Large intestine (tissue), 12 donors: ENCODE results near the gene CD19. TPM values are rescaled to one million over a fixed set of nuclear protein-coding genes. Genes with fewer than 3 reads are reported as not detected.
"Not testable (repeated sequence)": the region's sequence is repeated elsewhere in the genome, so short reads cannot be mapped to it uniquely, and the experiment has no call there.

ENCODE experiments used
- DNase-seq, 2 donors: peaks; one replicate each; pipeline versions ENCODE4 v3.0.0 to v3.0.0-alpha.2; 2013
- H3K27ac ChIP-seq: one replicate; pipeline ENCODE4 v1.5.1; 2013; ENCODE audit warnings: low read length
- H3K27me3 ChIP-seq: 2 replicates; pipeline ENCODE4 v1.6.1; 2013; ENCODE audit warnings: low read length; ENCODE audit not compliant: control insufficient read depth, insufficient read depth
- H3K36me3 ChIP-seq: 2 replicates; pipeline ENCODE4 v1.6.1; 2013; ENCODE audit warnings: low read length; ENCODE audit not compliant: control insufficient read depth, insufficient read depth
- H3K4me1 ChIP-seq: one replicate; pipeline ENCODE4 v1.6.1; 2013; ENCODE audit warnings: low read length; ENCODE audit not compliant: control insufficient read depth, insufficient read depth
- H3K4me3 ChIP-seq: one replicate; pipeline ENCODE4 v1.5.1; 2013; ENCODE audit warnings: low read length
- H3K9me3 ChIP-seq: one replicate; pipeline ENCODE4 v1.6.1; 2013; ENCODE audit warnings: mild to moderate bottlenecking, low read depth, low read length, moderate library complexity; ENCODE audit not compliant: control insufficient read depth
- WGBS: methylation state at CpG from one replicate; pipeline ENCODE4 v1.1.5; 2013; ENCODE audit warnings: low lambda C conversion rate; ENCODE audit not compliant: insufficient coverage; 5-methylcytosine and 5-hydroxymethylcytosine counted together
- long read RNA-seq, 11 donors: transcript quantifications; one replicate each; lab custom pipeline, GENCODE V29; 2026
- polyA plus RNA-seq: library from polyadenylated mRNA; unstranded; fragments of 120-200 nt; gene quantifications from one replicate; pipeline ENCODE4 v1.2.1, GENCODE V29; 2013

Gene CD19
- 1.0 TPM for polyA plus RNA-seq
- long read RNA-seq, donor 1, result 0 reads
- long read RNA-seq, donor 2, result 0 reads
- long read RNA-seq, donor 3, result 0 reads
- long read RNA-seq, donor 4, result 0 reads
- long read RNA-seq, donor 5, result 0 reads
- long read RNA-seq, donor 6, partial matches to known transcripts, result 0 of 1 reads
- long read RNA-seq, donor 6, other reads (novel, unspliced or antisense), result 0 of 1 reads
- long read RNA-seq, donor 7, result 0 reads
- long read RNA-seq, donor 8, result 0 reads
- long read RNA-seq, donor 9, result 0 reads
- long read RNA-seq, donor 10, result 0 reads
- long read RNA-seq, donor 11, result 0 reads

DNA sequence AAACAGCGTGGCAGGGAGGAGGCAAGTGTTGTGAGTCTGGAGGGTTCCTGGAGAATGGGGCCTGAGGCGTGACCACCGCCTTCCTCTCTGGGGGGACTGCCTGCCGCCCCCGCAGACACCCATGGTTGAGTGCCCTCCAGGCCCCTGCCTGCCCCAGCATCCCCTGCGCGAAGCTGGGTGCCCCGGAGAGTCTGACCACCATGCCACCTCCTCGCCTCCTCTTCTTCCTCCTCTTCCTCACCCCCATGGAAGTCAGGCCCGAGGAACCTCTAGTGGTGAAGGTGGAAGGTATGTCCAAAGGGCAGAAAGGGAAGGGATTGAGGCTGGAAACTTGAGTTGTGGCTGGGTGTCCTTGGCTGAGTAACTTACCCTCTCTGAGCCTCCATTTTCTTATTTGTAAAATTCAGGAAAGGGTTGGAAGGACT lies at the start of gene CD19:
Gene CD19 (plus strand): TSS at position 171 of the 425 bp plus-strand sequence. CDS start 30 bp downstream, at position 201.
- Histone ChIP-seq H3K27ac (no peak within 1 kb of the TSS), H3K4me1 (peaks cover 8% of the 10 kb centered on the region), H3K27me3 (no peaks in the 10 kb centered on the region), H3K9me3 (peaks cover 5% of the 10 kb centered on the region), H3K4me3 (no peak within 1 kb of the TSS), H3K36me3 (no peaks in the 10 kb centered on the region)
- DNase-seq, result no peak
- no CpG with 5 or more reads among the region's 10 CpGs for WGBS

DNA sequence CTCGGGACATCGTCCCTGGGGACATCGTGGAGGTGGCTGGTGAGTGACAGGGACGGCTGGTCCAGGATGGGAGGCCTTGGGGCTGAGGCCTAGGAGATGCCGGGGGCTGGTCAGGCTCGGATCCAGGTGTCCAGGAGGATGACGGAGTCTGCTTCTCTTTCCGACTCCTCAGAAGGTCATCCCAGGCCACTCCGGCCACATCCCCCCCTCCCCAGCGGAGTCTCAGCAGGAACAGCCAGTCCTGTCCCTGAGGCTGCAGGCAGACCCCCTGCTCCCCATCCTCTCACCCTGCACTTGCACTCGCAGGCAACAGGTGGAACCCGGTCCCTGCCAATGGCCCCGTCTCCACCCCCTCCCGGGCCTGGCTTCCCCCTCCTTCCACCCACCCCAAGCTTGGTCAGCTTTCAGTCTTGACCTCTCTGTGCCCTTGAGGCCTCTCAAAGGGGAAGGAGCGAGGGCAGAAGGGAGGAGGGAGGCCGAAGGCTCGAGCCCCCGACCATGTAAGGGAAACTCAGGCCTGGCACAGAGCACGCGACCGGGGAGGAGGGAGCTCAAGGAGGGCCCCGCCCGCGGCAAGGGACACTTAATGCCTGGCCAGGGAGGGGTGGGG lies 49.1 kb upstream of the CD19 start:
- H3K4me1 ChIP-seq, result peaks cover 9% of the 10 kb centered on the region
- peaks cover 3% of the 10 kb centered on the region for H3K9me3 ChIP-seq
- no peaks in the 10 kb centered on the region for H3K36me3 ChIP-seq
- no peak for DNase-seq
- no peak overlapping the region for H3K4me3 ChIP-seq
- peaks cover 16% of the 10 kb centered on the region for H3K27me3 ChIP-seq
- H3K27ac ChIP-seq, result no peak overlapping the region
- no CpG with 5 or more reads among the region's 24 CpGs for WGBS

DNA sequence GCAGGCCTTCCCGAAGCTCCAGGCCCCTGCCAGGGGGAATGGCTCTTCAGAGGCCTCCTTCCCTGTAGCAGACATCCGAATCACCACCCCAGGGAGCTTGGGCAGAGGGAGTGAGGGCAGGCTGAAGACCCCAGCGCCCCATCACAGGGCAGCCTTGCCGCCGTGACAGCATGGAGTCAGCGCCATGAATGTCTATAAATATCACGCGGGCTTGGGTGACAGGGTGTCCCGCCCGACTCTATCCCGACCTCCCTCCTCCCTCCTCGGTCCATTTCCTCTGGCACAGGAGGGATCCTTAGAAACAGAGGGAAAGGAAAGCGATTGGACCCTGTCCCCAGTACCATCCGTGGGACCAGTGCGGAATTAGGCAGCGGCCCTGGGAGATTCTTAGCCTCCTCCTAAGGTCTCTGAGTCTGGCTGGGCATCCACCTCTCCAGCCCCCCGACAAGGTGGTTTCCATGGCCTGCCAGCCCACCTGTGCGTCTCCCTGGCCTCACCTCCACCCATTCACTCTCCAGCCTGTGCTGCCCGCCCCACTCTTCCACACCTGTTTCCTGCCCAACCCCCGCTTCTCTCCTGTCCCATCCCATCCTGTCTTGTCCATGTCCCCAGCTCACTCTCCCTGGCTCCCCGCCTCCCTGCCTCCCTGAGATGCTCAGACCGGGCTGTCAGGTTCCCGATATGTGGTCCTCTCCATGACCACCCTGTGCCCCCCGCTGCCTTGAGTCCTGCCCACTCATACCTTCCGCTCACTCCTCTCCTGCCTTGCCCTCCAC lies 48.4 kb upstream of the CD19 start:
- Histone ChIP-seq H3K9me3 (peaks cover 3% of the 10 kb centered on the region), H3K4me3 (no peak overlapping the region), H3K36me3 (no peaks in the 10 kb centered on the region), H3K4me1 (peaks cover 9% of the 10 kb centered on the region), H3K27me3 (peaks cover 16% of the 10 kb centered on the region), H3K27ac (no peak overlapping the region)
- WGBS, result 81% methylated on average over 2 of the region's 25 CpGs
- no peak for DNase-seq

DNA sequence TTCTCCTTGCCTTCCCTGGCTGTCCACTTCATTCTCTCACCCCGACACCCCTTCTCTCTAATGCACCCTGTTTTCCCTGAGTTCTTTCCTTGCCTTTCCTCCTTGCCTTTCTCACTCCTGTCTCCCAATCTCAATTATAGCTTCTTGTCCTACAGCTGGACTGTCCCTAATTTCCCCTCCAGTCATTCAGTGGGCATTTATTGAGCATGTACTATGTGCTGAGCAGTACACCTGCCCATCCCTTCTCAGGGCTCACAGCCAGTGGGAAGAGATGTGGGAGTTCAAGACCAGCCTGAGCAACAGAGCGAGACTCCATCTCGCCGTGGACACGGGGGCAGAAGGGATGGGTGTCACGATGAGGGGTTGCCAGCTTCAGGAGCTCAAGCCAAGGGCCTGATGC lies 47.7 kb upstream of the CD19 start:
- 100% methylated on average over 1 of the region's 6 CpGs for WGBS
- Histone ChIP-seq H3K4me1 (peaks cover 9% of the 10 kb centered on the region), H3K27me3 (peaks cover 11% of the 10 kb centered on the region), H3K4me3 (no peak overlapping the region), H3K9me3 (peaks cover 3% of the 10 kb centered on the region), H3K36me3 (no peaks in the 10 kb centered on the region), H3K27ac (no peak overlapping the region)
- DNase-seq, result no peak

DNA sequence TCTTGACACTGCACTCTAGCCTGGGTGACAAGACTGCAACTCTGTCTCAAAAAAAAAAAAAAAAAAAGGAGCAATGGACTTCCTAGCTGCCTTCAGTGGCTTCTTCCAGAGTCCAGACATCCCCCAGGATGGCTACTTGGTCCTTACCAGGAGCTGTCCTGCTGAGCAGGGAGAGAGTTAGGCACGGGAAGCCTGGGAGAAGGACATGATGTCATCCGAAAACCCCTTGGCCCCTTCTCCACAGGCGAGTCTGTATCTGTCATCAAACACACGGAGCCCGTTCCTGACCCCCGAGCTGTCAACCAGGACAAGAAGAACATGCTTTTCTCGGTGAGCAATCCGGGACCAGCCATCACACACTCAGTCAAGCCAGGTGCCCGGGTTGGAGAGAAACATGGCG lies 44.8 kb upstream of the CD19 start:
- Histone ChIP-seq H3K9me3 (no peaks in the 10 kb centered on the region), H3K27ac (no peak overlapping the region), H3K27me3 (no peaks in the 10 kb centered on the region), H3K4me1 (no peaks in the 10 kb centered on the region), H3K36me3 (no peaks in the 10 kb centered on the region), H3K4me3 (no peak overlapping the region)
- whole genome bisulfite sequencing, result no CpG with 5 or more reads among the region's 10 CpGs
- DNase-seq, result no peak

DNA sequence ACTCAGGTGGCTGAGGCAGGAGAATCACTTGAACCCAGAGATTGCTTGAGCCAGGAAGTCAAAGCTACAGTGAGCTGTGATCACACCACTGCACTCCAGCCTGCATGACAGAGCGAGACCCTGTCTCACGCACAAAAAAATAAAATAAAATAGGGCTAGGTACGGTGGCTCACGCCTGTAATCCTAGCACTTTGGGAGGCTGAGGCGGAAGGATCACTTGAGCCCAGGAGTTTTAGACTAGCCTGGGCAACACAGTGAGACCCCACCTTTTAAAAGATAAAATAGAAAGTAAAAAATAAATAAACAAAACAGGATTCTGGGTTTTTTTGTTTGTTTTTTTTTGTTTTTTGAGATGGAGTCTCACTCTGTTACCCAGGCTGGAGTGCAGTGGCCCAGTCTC lies 41.4 kb upstream of the CD19 start:
- not testable (repeated sequence) for H3K27ac ChIP-seq, H3K27me3 ChIP-seq, H3K4me3 ChIP-seq, DNase-seq, H3K4me1 ChIP-seq, H3K9me3 ChIP-seq, H3K36me3 ChIP-seq
- WGBS, result 100% methylated on average over 3 of the region's 5 CpGs

DNA sequence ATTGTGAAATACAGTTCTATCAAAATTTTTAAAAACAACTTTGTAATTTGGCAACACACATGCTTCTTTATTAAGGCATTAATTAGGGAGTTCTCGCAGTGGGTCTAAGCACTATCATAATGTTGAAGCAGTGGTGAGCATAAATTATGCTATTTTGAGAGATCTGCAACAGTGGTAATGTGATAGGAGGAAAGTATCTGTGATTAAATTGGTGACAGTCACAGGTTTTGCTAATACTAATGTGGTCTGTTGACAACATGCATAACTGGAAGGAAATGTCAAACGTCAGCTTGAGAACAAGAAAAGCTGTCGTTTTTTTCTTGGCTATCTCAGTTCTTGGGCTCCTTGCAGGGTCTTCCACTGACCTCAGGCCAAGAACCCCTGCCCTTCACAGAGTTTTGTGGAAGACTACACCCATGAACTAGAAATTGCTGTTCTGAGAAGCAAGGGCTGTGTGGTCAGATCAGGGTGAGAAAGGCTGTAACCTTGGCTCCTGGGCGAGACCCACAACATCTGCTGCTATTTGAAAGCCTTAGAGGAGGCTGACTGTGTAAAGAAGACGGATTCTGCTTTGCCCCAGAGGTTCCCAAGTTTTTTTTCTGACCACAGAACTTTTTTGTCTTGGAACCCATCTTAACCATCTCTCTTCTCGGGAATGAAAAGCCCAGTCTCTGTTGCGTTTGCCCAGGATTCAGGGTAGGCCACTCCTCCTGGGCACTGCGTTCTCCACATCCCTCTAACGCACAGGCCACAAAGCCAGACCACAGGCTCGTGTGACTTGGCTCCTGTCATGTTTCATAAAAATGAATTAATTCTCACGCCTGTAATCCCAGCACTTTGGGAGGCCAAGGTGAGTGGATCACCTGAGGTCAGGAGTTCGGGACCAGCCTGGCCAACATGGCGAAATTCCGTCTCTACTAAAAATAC lies 39.5 kb upstream of the CD19 start:
- no peak overlapping the region for H3K4me3 ChIP-seq
- no peaks in the 10 kb centered on the region for H3K27me3 ChIP-seq
- no peak overlapping the region for H3K27ac ChIP-seq
- H3K4me1 ChIP-seq, result no peaks in the 10 kb centered on the region
- no peak for DNase-seq
- WGBS, result 100% methylated on average over 1 of the region's 14 CpGs
- H3K9me3 ChIP-seq, result no peaks in the 10 kb centered on the region
- peaks cover 5% of the 10 kb centered on the region for H3K36me3 ChIP-seq

DNA sequence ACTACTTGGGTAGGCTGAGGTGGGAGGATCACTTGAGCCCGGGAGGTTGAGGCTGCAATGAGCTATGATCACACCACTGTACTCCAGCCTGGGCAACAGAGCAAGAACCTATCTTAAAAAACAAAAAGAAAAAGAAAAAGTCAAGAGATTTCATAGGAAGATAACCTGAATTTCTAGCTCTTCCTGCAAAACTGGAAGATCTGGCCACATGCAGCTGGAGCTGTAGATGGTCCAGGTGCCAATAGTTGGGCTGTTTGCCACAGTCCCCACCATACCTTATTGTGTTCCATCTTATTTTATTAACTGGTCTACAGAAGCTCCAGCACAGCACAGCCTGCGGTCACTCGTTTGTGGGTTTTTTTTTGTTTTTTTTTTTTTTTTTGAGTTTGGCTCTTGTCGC lies 38.5 kb upstream of the CD19 start:
- H3K4me3 ChIP-seq, result no peak overlapping the region
- H3K36me3 ChIP-seq, result peaks cover 7% of the 10 kb centered on the region
- H3K9me3 ChIP-seq, result no peaks in the 10 kb centered on the region
- WGBS, result 100% methylated on average over 1 of the region's 4 CpGs
- no peaks in the 10 kb centered on the region for H3K27me3 ChIP-seq
- no peak overlapping the region for H3K27ac ChIP-seq
- no peaks in the 10 kb centered on the region for H3K4me1 ChIP-seq
- DNase-seq, result no peak

DNA sequence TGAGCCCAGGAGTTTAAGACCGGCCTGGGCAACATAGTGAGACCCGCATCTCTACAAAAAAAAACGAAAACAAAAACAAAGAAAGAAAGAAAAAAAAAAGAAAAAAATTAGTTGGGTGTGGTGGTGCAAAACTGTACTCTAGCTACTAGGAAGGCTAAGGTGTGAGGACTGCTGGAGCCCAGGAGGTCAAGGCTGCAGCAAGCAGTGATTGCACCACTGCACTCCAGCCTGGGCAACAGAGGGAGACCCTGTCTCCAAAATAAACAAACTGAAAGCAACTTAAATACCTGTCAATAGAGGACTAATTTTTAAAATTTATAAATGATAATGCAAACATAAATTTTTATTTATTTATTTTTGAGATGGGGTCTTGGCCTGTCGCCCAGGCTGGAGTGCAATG lies 36.2 kb upstream of the CD19 start:
- no peak for DNase-seq
- Histone ChIP-seq H3K9me3 (no peaks in the 10 kb centered on the region), H3K36me3 (peaks cover 10% of the 10 kb centered on the region), H3K4me1 (no peaks in the 10 kb centered on the region), H3K4me3 (no peak overlapping the region), H3K27me3 (no peaks in the 10 kb centered on the region), H3K27ac (no peak overlapping the region)
- 80% methylated on average over 1 of the region's 4 CpGs for WGBS

DNA sequence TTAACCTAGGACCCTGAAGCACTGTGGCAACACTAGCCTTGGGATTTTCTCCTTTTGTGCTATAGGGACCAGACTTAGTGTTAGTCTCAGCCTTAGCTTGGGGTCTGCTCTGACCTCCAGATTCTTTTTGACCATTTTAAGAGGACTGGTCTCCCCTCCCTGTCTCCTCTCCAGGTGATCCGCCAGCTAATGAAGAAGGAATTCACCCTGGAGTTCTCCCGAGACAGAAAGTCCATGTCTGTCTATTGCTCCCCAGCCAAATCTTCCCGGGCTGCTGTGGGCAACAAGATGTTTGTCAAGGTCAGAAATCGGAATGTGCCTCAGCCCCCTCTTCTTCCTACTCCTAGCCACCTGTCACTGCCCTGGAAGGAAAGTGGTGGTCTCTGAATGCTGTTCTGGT lies 33.9 kb upstream of the CD19 start:
- no CpG with 5 or more reads among the region's 4 CpGs for WGBS
- Histone ChIP-seq H3K4me3 (no peak overlapping the region), H3K4me1 (no peaks in the 10 kb centered on the region), H3K9me3 (no peaks in the 10 kb centered on the region), H3K27me3 (no peaks in the 10 kb centered on the region), H3K27ac (no peak overlapping the region), H3K36me3 (peaks cover 12% of the 10 kb centered on the region)
- no peak for DNase-seq
